ENCODE data around the gene ATE1.
"Not testable (repeated sequence)": the region's sequence is repeated elsewhere in the genome, so short reads cannot be mapped to it uniquely, and the experiment has no call there.

The ATE1 gene

DNA sequence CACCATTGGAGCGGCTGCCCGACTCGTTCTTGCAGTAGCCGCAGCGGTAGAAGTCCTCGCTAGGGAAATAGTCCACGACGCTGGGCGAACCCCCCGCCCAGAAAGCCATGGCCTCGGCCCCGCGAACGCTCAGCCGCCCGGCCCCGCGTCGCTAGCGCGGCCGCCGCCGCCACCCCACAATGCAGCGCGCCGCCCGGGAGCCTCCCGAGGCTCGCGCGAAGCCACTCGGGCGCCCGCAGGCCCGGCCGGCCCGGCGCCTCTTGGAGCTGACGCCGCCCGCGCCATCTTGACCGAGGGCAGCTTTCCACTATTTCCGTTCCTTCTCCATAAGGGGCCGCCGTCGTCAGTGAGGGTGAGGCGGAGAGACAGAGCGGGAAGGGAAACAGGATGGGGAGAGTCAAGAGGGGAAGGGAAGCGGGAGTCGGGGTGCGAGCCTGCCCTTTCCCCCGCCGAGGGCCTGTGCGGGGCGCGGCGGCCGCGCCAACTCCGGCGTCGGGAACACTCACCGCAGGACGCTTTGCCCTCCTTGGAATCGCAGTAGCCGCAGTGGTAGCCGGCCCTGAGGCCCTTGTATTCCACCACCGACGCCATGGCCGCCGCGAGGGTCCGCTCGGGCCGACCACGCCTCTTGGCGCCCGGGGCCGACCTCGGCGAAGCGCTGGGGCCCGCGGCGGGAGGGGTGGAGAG is at the start of gene ATE1:
ATE1 (minus strand) TSS at position 191 of the 687 bp plus-strand sequence; CDS start at position 109, 82 bp downstream.
- peak; percentile 68 for DNase-seq (ENCODE audit: insufficient read length, low spot score)
- peak; percentile 14 for FAIRE-seq

GRCh38 chr10:121976607-121977006 is 48.8 kb upstream of the ATE1 start:
- FAIRE-seq, result no peak

DNA sequence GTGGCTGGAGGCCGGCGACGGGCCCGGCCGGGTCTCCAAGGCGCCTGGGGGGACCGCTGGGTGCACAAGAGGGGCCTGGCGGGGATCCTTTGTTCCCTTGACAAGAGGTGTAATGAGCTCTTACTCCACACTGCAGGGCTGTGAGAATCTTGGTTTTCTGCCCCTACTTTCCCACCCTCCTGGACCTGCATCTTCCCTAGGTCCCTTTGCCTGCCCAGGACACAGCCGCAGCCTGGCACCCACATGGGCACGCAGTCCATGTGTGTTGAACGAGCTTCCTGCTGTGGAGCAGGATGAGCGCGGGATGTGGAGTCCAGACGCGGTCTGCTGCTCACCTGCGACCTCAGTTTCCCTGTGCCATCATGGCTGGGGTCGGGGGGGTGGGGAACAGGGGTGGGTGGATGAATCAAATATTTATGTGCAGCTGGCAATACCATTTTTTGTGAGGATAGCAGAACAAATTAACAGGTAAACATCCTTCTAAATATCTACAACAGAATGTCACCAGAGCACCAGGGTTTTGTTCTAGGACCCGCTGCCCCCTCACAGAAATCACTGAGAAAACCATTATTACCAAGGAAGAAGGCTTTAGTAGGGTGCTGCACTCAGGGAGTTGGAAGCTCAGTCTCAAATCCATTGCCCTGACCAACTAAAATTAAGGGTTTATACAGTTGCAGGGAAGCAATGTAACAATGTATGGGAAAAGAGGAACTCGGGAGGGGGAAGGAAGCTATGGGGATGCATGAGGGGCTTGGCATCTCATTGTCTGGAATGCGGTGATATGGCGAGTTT is 47.7 kb upstream of the ATE1 start:
- DNase-seq (ENCODE audit: insufficient read length, low spot score), result no peak
- FAIRE-seq, result no peak

More at GRCh38 chr10:121976607-121977006, 48.8 kb upstream of the ATE1 start:
- no peak for DNase-seq (ENCODE audit: insufficient read length, low spot score)

DNA sequence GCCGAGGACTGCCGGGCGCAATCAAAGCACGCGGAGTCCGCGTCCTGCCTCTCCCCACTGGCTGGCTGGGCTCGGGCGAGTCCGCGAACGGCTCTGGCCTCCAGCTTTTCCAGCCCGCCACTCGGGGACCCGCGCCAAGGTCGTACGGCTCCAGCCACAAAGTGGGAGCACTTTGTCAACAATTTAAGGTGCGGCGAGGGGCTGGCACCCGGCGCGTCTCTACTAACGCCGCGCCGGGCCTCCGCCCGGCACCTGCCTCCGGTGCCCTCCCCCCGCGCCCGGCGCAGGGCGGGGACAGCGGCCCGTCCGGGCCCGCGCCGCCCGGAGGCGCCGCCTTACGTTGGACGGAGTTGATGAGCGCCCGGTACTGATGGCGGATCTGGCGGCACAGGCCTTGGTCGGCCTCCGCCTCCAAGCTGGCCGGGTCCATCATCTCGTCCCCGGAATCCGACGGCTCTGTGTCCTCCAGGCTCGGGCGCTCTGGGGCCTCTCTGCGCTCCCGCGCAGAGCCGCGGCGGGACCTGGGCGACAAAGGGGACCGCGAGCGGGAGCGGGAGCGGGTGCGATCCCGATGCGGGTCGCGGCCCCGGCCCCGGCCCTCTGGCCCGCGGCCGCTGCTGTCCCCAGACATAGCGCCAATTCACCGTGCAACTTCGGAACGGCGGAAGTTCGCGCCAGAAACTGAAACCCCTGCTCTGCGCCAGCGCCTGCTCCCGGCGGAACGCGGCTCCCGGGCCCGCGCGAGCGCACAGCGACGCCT is 46.9 kb upstream of the ATE1 start, which contains the start of gene NSMCE4A:
NSMCE4A (minus strand) TSS at position 683 of the 760 bp plus-strand sequence; CDS start at position 631, 52 bp downstream.
- DNase-seq (ENCODE audit: insufficient read length, low spot score) (peak; percentile 93), FAIRE-seq (peak; percentile 79)

GRCh38 chr10:121974019-121974534 is 46.2 kb upstream of the ATE1 start:
- FAIRE-seq (peak; percentile 33), DNase-seq (ENCODE audit: insufficient read length, low spot score) (no peak)

GRCh38 chr10:121969086-121969485 is 41.3 kb upstream of the ATE1 start:
- FAIRE-seq; DNase-seq (ENCODE audit: insufficient read length, low spot score): not testable (repeated sequence)

DNA sequence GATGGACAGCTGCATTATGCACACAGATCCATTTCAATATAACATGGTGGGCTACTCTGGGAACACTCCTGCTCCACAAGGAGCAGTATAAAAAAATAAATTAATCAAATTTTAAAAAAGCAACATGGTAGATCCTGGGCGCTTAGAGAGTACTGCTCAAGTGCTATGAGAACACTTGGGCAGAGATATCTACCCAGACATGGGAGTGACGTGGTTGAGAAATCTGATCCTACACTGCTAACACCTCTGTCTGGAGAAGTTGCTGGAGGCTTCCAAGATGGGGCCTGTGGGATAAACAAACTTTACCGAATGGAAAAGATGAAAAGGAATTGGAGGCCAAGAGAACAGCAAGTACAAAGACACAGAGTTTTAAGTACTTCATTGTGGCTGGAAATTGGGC is 38.2 kb upstream of the ATE1 start:
- no peak for FAIRE-seq
- no peak for DNase-seq (ENCODE audit: insufficient read length, low spot score)

DNA sequence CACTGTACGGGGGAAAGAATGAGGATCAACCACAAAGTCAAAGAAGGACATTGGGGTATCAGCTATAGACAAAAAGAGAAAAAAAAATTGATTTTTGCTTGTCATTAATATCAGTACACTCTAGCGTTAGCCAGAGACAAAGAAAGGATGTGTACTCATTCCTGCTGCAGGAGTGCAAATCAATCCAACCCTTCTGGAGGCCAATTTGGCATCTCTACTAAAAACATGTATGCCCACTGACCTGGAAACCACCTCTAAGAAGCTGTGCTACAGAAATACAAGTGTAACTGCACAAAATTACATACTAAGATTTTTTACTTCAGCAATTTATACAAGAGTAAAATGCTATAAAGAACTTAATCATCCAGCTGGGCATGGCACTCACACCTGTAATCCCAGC is 33.6 kb upstream of the ATE1 start:
- no peak for FAIRE-seq

GRCh38 chr10:121959671-121960070 is 31.8 kb upstream of the ATE1 start:
- FAIRE-seq (no peak), DNase-seq (ENCODE audit: insufficient read length, low spot score) (no peak)

More for the DNA sequence above, 33.6 kb upstream of the ATE1 start:
- DNase-seq (ENCODE audit: insufficient read length, low spot score), result no peak

GRCh38 chr10:121956111-121957061 is 28.6 kb upstream of the ATE1 start:
- FAIRE-seq (no peak), DNase-seq (ENCODE audit: insufficient read length, low spot score) (no peak)

- DNase-seq (ENCODE audit: insufficient read length, low spot score) (no peak), FAIRE-seq (no peak)
Measured at GRCh38 chr10:121952226-121952625, 24.4 kb upstream of the ATE1 start.

- no peak for FAIRE-seq
- no peak for DNase-seq (ENCODE audit: insufficient read length, low spot score)
Measured at GRCh38 chr10:121949451-121949850, 21.6 kb upstream of the ATE1 start.

DNA sequence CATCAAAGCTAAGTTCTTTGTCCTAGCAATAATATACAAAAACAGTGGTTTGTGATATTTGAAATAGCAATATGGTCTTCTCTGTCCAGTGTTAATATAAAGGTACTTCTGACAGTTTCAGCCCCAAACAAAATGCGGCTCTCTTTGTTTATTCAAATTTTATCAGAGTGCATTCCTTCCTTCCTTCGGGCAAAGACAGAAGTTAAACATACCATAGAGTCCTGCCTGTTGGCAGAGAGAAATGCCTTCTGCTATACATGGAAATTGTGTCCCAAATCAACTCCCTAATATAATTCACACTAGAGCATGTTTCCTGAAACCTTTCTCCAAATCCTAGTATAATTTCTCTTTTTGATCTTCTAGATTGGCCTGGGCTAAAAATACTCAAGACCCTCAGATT is 21.2 kb upstream of the ATE1 start:
- no peak for DNase-seq (ENCODE audit: insufficient read length, low spot score)
- no peak for FAIRE-seq

DNA sequence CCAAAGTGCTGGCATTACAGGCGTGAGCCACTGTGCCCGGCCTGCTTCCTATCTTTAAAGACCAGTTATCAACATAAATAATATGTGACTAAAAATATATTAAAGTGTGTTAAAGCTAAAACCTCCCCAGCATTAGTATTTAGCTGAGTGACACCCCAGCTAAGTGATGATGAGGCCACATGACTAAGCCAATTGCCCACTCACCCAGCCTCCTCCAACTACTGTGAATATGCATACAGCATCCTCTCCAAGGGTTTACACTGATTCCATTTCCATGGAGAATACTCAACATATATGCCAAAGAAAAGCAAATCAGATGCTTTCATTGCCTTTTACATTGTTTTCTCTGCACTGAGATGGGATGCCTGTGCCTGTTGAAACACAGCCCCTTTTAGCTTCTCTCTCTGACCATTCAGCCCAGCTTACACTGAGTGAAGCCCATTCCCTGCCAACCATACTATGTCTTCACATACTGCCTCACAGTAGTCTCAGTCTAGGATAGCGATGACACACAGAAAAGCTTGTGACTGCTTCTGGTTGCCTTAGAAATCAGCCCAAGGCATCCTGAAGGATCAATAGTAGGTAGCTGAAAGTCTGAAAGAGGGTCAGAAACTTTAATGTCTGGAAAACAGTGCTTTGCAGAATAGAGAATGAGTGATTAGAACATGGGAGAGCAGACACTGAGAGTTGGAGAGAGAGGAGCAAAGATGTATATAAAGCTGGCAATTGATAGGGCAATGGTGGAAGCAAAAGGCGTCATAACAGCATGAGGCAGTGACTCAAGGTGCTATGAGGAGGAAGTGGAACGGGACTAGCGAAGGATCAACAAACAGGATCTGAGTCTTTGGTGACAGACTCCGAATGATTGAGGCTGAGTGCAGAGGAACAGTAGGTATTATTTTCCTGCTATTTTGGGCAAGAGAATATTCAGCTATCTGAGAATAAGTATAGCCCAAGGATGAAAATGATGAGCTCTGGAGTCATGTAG is 19.8 kb upstream of the ATE1 start:
- DNase-seq (ENCODE audit: insufficient read length, low spot score), result no peak
- FAIRE-seq, result no peak

GRCh38 chr10:121942749-121943416 is 15.1 kb upstream of the ATE1 start:
- FAIRE-seq (no peak), DNase-seq (ENCODE audit: insufficient read length, low spot score) (no peak)

DNA sequence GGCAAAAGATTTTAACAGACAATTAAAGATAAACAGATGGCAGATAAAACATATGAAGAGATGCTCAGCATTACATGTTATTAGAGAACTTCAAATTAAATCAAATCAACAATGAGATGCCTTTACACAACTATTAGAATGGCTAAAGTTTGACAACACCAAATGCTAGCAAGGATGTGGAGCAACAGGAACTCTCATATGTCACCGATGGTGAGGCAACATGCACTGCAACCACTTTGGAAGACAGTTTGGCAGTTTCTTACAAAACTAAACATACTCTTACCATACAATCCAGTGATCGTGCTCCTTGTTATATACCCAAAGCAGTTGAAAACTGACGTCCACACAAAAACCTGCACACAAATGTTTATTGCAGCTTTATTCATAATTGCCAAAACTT is 13.7 kb upstream of the ATE1 start:
- no peak for FAIRE-seq

GRCh38 chr10:121936295-121936694 is 8.5 kb upstream of the ATE1 start:
- DNase-seq (ENCODE audit: insufficient read length, low spot score), result no peak
- no peak for FAIRE-seq

More for the DNA sequence above, 13.7 kb upstream of the ATE1 start:
- DNase-seq (ENCODE audit: insufficient read length, low spot score), result no peak

DNA sequence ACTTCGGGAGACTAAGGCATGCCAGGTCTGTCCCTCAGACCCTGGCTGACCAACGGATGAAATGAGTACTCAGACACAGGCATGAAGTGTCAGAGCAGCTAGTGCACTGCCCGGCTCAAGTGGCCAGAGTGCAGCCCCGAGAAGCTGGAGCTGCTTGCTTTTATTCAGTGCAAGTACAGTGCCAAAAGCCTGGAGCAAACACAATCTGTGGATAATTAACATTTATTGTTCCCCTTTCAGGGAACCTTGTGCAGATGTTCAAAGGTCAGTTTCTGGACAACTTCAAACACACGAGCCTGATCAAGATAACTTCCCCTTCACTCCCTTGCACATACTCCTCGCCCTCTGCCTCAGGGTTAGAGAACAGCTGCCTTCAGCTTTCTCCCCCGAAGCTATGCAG is 7.9 kb upstream of the ATE1 start:
- DNase-seq (ENCODE audit: insufficient read length, low spot score), result no peak

More for the DNA sequence above, 7.9 kb upstream of the ATE1 start:
- no peak for FAIRE-seq

Measured in GM19239 (cell line).